Psoas muscle (tissue), 8 donors: ENCODE data around the gene CADPS. TPM values are rescaled to one million over a fixed set of nuclear protein-coding genes. Genes with fewer than 3 reads are reported as not detected.

ENCODE experiments used
- ATAC-seq, 4 donors: fragments of 200-7000 bp; cut with Tn5 transposase; one replicate each; pipeline ENCODE4 v1.9.1; 2020; ENCODE audit warnings: moderate library complexity in 3 of 4, mild to moderate bottlenecking in 2 of 4
- DNase-seq, 2 donors: peaks; one replicate each; pipeline ENCODE4 v3.0.0-alpha.2; 2020
- H3K27ac ChIP-seq: fragments of 200-600 bp; one replicate; pipeline ENCODE4 v1.8.0; 2022
- H3K27me3 ChIP-seq, 3 donors: fragments of 200-600 bp in 1 of 3; one replicate each; pipeline versions ENCODE4 v1.6.1 to v1.8.0; 2013 to 2022; ENCODE audit warnings: low read length in 2 of 3, mild to moderate bottlenecking in 2 of 3, moderate library complexity in 1 of 3; ENCODE audit not compliant: insufficient read depth in 3 of 3
- H3K36me3 ChIP-seq, 2 donors: fragments of 200-600 bp in 1 of 2; one replicate each; pipeline versions ENCODE4 v1.6.1 to v1.8.0; 2013 to 2022; ENCODE audit warnings: low read depth in 1 of 2, mild to moderate bottlenecking in 1 of 2, moderate library complexity in 1 of 2; ENCODE audit not compliant: insufficient read depth in 1 of 2
- H3K4me1 ChIP-seq: fragments of 200-600 bp; one replicate; pipeline ENCODE4 v1.8.0; 2022
- H3K4me3 ChIP-seq: fragments of 200-600 bp; one replicate; pipeline ENCODE4 v1.8.0; 2022; ENCODE audit warnings: mild to moderate bottlenecking
- H3K9me3 ChIP-seq: fragments of 200-600 bp; one replicate; pipeline ENCODE4 v1.8.0; 2022
- CTCF ChIP-seq: fragments of 200-600 bp; IDR thresholded peaks from one replicate; pipeline ENCODE4 v1.8.0; 2022; ENCODE audit warnings: antibody characterized with exemption
- WGBS, 3 donors: extraction: QIAGEN DNeasy Blood & Tissue Kit; methylation state at CpG; one replicate each; pipeline versions ENCODE4 v1.1.6 to v1.1.7; 2013; 5-methylcytosine and 5-hydroxymethylcytosine counted together
- intact Hi-C, 2 donors: fragments of 100-400 bp; cut with DNase I; formaldehyde crosslinking; loops; one replicate each; pipeline versions ENCODE4 v1.11.0 to v1.14.2; 2022
- polyA plus RNA-seq, 3 donors: library from polyadenylated mRNA; stranded (reverse); fragments of 200-250 nt; gene quantifications; one replicate each; pipeline ENCODE4 v1.2.3, GENCODE V29; 2013
- total RNA-seq, 4 donors: library from RNA; stranded (reverse); fragmentation: NEBNext Ultra II Directional in 2 of 4; extraction: Animal tissue kit (Norgen Biotek cat#: 25700) in 2 of 4; gene quantifications; one replicate each; pipeline versions ENCODE4 v1.2.1 to v1.2.4, GENCODE V29; 2021 to 2023
- donor health status: healthy with polysubstance abuse.
- donor health status: DM: no; HTN: no; CAD: no; lungs with moderate emphysema.
- donor health status: Bipolar disorder and iron deficiency.
- donor health status: healthy.
- donor health status: DM: yes; HTN: yes; CAD: no.
- donor health status: DM: no; HTN: no; CAD: no.
- donor health status: DM: no; HTN: no; CAD: no.
- donor health status: DM: yes; HTN: yes; CAD: no.

CADPS gene
- total and polyA plus RNA-seq, 7 donors, result 0.01 to 0.07 (median 0.04) TPM; not detected in 4

DNA sequence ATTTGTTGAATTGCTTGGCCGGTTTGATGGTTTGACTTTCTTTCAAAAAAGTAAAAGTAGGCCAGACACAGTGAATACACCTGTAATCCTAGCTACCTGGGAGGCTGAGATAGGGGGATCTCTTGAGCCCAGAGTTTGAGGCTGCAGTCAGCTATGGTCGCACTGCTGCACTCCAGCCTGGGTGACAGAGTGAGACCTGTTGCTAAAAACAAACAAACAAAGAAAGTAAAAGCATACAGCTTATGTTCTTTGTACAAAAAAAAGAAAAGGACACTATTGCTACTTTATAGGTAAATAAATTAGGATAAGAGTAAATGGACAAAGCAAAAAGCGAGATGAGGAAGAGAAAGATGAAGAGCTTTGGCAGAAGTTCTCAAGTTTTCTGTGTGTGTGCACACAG lies 488.0 kb downstream of the CADPS start:
- no peak overlapping the region for H3K27ac ChIP-seq
- WGBS, 3 donors, result 82 to 90% (median 87%) methylated on average over 3 of the region's 3 CpGs
- no peak for TF ChIP-seq CTCF
- no peaks in the 10 kb centered on the region for H3K36me3 ChIP-seq
- H3K9me3 ChIP-seq, result no peaks in the 10 kb centered on the region
- no peak for DNase-seq
- intact Hi-C loops, result no loop called here
- no peak for ATAC-seq
- H3K27me3 ChIP-seq, result peaks cover 0 to under 1% (median 0%) of the 10 kb centered on the region in 3 donors
- H3K4me3 ChIP-seq, result no peak overlapping the region
- no peaks in the 10 kb centered on the region for H3K4me1 ChIP-seq

- Histone ChIP-seq H3K27ac (no peak overlapping the region), H3K4me1 (no peaks in the 10 kb centered on the region), H3K36me3 (no peaks in the 10 kb centered on the region), H3K27me3 (peaks cover 3 to 77% (median 31%) of the 10 kb centered on the region in 3 donors), H3K4me3 (no peak overlapping the region), H3K9me3 (no peaks in the 10 kb centered on the region)
- TF ChIP-seq CTCF, result no peak
- WGBS, 3 donors, result 1 to 4% (median 4%) methylated on average over 21 of the region's 21 CpGs
- ATAC-seq (no peak), DNase-seq (no peak)
- intact Hi-C loops, result no loop called here
Observed at GRCh38 chr3:62379321-62379798, 495.9 kb downstream of the CADPS start.

GRCh38 chr3:62378921-62379320 lies 496.3 kb downstream of the CADPS start:
- 3 to 8% (median 6%) methylated on average over 14 of the region's 14 CpGs for WGBS, 3 donors
- intact Hi-C loops, result no loop called here
- ATAC-seq (no peak), DNase-seq (no peak)
- H3K27me3 ChIP-seq, result peaks cover 3 to 81% (median 35%) of the 10 kb centered on the region in 3 donors
- H3K36me3 ChIP-seq, result no peaks in the 10 kb centered on the region
- no peak overlapping the region for H3K4me3 ChIP-seq
- no peak for TF ChIP-seq CTCF
- no peaks in the 10 kb centered on the region for H3K9me3 ChIP-seq
- no peak overlapping the region for H3K27ac ChIP-seq
- no peaks in the 10 kb centered on the region for H3K4me1 ChIP-seq

GRCh38 chr3:62378311-62378789 lies 496.9 kb downstream of the CADPS start:
- TF ChIP-seq CTCF, result no peak
- ATAC-seq (no peak), DNase-seq (no peak)
- no peak overlapping the region for H3K27ac ChIP-seq
- H3K4me3 ChIP-seq, result no peak overlapping the region
- no peaks in the 10 kb centered on the region for H3K9me3 ChIP-seq
- WGBS, 3 donors, result 1 to 5% (median 3%) methylated on average over 28 to 29 of the region's 29 CpGs
- peaks cover 3 to 87% (median 40%) of the 10 kb centered on the region in 3 donors for H3K27me3 ChIP-seq
- H3K36me3 ChIP-seq, result no peaks in the 10 kb centered on the region
- intact Hi-C loops, result no loop called here
- no peaks in the 10 kb centered on the region for H3K4me1 ChIP-seq
